LoVo (cell line): ENCODE measurements around the gene ANKRD9.

Experiments used
- DNase-seq: peaks from one replicate; pipeline ENCODE4 v3.0.0-alpha.2; 2016; ENCODE audit warnings: low spot score

The ANKRD9 gene

GRCh38 chr14:102499401-102500157 is 10.0 kb downstream of the ANKRD9 start:
- no peak for DNase-seq

GRCh38 chr14:102498678-102499265 is 10.8 kb downstream of the ANKRD9 start:
- no peak for DNase-seq

DNA sequence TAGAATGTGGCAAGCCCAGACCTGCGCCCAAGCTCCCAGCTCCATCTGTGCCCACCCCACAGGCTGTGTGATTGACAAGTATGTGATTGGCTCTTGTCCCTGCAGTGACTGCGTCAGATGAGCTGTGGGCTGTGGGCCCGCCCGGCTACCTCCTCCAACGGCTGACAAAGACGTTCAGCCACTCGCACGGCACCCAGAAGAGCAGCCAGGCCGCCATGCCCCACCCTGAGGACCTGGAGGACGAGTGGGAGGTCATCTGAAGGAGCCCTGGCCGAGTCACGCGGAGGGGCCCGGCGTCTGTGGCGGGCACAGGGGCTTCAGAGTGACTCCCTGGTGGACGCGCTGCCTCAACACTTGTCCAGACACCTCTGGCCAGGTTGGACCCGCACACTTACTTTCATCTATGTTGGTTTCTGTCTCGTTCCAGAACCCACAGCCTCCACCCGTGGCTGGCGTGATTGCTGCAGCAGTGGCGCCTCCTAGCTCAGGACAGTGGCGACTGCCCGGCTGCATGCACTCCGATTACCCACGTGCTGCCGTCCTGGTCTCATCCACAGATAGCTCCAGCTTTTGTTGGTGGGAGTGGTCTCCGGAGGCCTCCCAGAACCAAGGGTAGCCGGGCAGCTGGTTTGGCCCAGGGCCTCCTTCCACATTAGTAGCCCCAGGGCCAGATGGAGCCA is 11.4 kb downstream of the ANKRD9 start:
- no peak for DNase-seq

GRCh38 chr14:102496958-102497744 is 12.4 kb downstream of the ANKRD9 start:
- no peak for DNase-seq

- DNase-seq: no peak
These were observed 13.3 kb downstream of the ANKRD9 start for GRCh38 chr14:102496331-102496691.

DNA sequence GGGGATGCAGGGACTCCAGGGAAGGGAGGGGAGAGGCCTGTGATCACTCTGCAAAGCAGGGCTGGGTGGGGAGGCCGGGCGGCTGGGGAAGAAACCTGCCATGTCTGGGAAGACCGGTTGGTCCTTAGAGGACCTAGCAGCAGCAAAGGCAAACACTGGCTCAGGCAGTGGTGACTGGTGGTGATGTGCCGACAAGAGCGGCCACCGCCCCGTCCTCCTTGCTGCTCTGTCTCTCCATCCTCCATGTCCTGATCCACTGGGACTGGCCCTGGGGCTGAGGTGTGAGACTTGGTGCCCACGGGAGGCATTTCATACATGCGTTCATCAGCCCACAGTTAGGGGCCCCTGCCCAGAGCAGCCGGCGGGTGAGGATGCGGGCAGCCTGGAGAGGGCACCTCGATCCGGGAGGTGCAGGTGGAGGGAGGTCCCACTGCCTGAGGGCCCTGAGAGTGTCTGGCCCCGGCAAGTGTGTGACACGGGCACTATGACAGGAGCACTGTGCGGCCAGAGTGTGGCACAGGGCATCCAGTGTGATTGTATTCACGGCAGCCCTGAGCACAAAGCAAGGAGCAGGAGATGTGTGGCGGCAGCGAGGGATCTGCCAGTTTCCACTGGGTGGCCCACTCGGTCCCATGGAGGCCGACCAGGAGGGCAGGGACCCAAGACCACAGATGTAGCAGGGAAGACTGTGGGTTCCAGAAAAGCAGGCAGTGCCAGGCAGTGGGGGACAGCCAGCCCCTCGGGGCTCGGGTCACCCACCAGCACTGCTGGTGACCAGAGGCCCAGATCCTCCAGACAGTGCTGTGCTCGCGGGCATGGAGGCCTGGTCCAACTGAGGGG is 13.9 kb downstream of the ANKRD9 start:
- no peak for DNase-seq

- DNase-seq: no peak
These were observed 16.0 kb downstream of the ANKRD9 start for GRCh38 chr14:102493585-102493984.

DNA sequence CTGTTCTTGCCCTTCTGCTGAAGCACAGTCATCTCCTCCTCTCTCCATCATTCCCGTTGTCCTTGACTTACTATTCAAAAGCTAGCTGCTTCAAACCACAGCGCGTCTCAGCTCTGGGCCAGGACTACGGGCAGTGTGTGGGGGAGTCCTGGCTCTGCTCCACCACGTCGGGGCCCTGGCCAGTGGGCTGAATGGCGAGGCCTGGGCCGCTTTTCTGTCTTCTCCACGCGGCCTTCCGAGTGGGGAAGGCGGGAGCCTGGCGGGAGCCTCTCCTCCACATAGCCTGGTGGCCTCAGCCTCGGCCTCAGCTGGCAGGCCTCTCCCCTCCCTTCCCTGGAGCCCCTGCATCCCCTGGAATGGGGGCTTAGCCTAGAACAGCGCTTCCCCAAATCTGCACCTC is 16.5 kb downstream of the ANKRD9 start:
- no peak for DNase-seq

DNA sequence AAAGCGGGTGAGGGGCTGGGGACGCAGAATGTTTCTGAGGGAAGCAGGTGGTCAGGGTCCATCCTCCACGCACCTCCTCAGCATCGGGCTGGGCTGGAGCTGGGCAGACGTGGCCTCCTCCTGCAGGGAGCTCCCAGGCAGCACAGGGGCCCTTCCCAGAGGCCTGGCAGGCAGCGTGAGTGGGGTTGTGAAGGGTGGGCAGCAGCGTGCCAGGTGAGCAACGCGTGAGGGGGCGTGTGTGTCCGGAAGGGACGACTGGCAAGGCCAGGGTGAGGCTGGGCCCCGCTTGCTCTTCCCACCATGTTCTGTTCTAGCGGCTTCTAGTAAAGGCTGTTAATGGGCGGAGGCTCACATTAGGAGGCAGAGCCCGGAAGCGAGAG is 17.1 kb downstream of the ANKRD9 start:
- no peak for DNase-seq

DNA sequence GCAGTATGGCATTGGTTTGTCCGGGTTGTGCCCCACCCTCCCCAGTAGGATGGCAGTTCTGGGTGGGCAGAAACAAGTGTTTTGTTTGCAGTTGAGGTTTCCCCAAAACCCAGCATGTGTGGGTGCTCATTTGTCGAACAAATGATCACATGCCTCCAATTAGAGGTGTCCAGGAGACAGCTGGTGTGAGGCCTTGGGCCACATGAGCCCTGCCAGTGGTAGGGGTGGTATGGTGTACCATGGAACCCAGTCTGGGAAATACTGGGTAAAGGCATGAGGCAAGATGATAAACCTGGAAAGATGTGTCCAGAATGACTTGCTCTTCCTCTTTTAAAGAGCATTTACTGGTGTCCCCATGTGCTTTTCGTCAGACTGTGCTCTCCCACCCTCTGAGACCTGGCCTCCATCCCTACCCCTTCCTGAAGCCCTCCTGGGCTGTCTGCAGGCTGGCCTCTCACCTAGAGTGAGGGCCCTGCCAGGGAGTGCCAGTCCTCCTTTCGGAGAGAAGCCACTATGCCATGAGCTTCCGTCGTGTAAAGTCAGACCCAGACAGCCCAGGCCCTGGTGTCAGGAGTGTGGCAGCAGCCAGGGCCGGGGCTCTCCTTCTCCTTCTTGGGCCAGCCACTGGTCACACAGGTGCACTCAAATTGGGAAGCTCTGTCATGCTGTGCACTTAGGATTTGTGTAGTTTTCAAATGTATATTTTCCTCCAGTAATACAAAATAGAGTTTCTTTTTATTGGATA is 17.6 kb downstream of the ANKRD9 start:
- no peak for DNase-seq

GRCh38 chr14:102491366-102491765 is 18.2 kb downstream of the ANKRD9 start:
- no peak for DNase-seq

DNA sequence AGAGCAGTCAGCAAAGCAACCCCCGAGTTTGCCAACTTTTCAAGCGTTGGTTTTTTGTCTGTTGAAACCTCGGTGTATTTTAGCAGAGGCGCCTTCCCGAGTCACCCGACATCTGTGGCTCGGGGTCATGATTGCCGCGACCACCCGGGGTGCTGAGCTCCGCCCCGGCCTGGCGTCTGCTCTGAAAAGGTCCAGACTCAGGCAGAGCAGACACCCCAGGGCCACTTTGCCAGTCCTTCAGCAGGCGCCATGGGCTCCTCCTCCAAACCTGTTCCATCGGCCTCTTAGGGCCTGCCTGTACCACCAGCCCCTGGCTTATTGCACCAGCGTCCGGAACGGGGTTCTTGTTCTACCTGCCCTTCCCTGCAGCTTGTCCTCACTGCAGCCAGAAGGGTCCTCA is 19.1 kb downstream of the ANKRD9 start:
- no peak for DNase-seq

- DNase-seq: no peak
These were observed 22.4 kb downstream of the ANKRD9 start for GRCh38 chr14:102487204-102487577.

DNA sequence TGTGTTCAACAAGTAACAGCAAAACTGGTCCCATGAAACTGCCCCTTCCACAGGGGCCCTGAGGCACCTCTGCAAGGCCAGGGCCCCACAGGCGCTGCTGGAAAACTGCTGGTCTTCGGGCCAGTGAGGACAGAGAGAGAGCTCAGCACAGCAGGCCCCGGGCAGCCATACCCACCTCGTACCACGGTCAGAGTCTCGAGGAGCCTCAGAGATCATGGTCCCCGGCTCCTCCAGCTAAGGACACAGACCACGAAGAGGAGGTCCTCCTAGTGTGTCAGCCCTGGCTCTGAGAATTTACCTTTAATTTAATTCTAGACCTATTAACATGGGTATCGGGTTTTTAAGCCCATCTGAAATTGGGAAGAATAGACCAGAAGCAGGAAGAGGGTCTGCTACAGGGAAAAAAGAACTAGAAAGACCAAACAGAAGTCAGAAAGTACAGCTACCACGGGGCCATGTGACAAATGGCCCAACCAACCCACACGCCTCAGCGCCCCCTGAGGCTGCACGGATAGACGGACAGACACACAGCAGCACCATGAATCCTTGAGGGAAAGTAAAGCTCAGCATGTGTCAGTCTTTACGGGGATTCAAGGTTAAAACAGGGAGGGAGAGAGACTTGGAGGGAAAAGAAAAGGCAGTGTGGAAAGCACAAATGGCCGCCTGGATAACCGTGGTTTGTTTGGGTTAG is 22.9 kb downstream of the ANKRD9 start:
- DNase-seq: no peak

DNA sequence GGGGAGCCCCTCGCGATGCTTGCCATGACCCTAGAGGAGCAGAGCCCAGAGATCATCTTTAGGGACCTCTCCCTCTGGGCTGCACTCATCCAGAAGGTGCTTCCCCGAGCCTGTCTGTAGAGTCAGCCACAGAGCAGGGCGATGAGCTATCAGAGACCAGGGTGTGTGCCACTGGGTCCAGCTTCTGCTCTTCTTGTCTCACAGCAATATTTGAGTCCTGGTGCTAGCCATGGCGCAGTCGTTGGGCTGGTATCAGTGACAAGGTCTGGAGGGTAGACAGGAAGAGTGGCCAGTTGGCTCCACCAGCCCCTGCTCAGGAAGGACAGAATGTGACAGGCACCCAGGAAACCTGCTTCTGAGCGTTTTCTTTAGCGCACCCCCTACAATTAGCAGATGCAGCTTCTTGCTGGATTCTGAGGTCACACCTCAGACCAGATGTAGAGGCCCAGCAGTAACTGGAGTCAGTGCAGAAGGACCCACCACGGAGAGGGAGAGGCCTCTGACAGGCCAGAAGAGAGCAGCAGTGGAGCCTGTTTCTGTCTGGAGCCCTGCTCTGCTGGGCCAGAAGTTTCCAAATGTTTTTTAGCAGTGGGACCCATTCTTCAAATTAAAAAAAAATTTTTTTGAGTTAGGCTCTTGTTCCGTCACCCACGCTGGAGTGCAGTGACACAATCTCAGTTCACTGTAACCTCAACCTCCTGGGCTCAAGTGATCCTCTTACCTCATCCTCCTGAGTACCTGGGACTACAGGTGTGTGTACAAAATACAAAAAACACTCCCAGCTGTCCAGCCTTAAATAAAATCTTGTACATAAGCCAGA is 23.7 kb downstream of the ANKRD9 start:
- DNase-seq: no peak

GRCh38 chr14:102484316-102484715 is 25.3 kb downstream of the ANKRD9 start:
- no peak for DNase-seq

GRCh38 chr14:102481791-102482238 is 27.8 kb downstream of the ANKRD9 start:
- DNase-seq: no peak

DNA sequence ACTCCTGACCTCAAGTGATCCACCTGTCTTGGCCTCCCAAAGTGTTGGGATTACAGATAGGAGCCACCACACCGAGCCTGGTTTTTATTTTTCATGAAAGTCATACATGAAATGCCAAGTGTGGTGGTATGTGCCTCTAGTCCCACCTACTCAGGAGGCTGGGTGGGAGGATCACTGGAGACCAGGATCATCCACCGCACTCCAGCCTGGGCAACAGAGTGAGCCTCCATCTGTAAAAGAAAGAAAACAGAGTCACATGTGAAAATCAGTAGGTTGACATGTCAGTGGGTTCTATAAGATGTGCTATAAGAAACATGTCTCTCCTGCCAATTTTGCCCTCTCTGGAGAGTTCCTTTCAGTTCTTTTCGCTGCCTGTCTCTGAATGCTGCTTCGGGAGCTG is 28.2 kb downstream of the ANKRD9 start:
- no peak for DNase-seq

GRCh38 chr14:102479777-102480176 is 29.8 kb downstream of the ANKRD9 start:
- DNase-seq: no peak

- DNase-seq: no peak
These were observed 30.5 kb downstream of the ANKRD9 start for GRCh38 chr14:102479107-102479506.
